ENCODE data around the gene DCAF4L1. TPM values are rescaled to one million over a fixed set of nuclear protein-coding genes. Genes with fewer than 3 reads are reported as not detected.

Gene DCAF4L1
- total and polyA plus RNA-seq, 2 donors (not counting 1 experiment from before 2014, with no cell fraction given): 0.20 to 0.31 TPM

- H2AFZ ChIP-seq (ENCODE audit: insufficient read depth, low read depth, low read length, poor library complexity, severe bottlenecking): peak overlapping the region; percentile 86
- DNase-seq (no peak), ATAC-seq (ENCODE audit: low read depth) (peak; percentile 21)
- no peaks in the 10 kb centered on the region for H3K27me3 ChIP-seq (replicated peaks in 1 of 4; ENCODE audit: control extremely low read depth in 1 of 4, control insufficient read depth in 3 of 4, insufficient read depth in 4 of 4, low read length in 3 of 4)
- peaks cover 23% of the 10 kb centered on the region for H3K4me1 Mint-ChIP-seq
- H3K4me2 ChIP-seq (replicated peaks; ENCODE audit: low read depth, low read length, poor library complexity, severe bottlenecking): peak overlapping the region; percentile 90
- H3K4me3 Mint-ChIP-seq: peak overlapping the region; percentile 100
- no peaks in the 10 kb centered on the region for H3K9me3 Mint-ChIP-seq (ENCODE audit: insufficient read depth)
- no peaks in the 10 kb centered on the region for H4K20me1 ChIP-seq (ENCODE audit: control insufficient read depth, insufficient read depth, low read length, poor library complexity, severe bottlenecking)
- CTCF ChIA-PET: interaction anchor here (1.2 kb wide), 1 partner anchor 54 kb away, joined by 4 read pairs; the partner anchor contains the start of gene TMEM33
- peak overlapping the region; percentile 58 to 96 (median 88) for H3K4me3 ChIP-seq (ENCODE audit: control extremely low read depth in 1 of 5, extremely low read depth in 1 of 5, insufficient read depth in 1 of 5, low read depth in 2 of 5, low read length in 4 of 5)
- no peaks in the 10 kb centered on the region for H3K36me3 ChIP-seq (replicated peaks in 1 of 2; ENCODE audit: control extremely low read depth in 1 of 2, control insufficient read depth in 1 of 2, extremely low read depth in 1 of 2, insufficient read depth in 2 of 2, low read length in 1 of 2)
- intact Hi-C loops (cut with micrococcal nuclease): loop anchor here (1.0 kb wide), 2 partner anchors 55 to 162 kb away; partner anchors contain the start of genes BEND4 and TMEM33
- peak overlapping the region; percentile 82 for H3K9ac ChIP-seq (ENCODE audit: low read length)
- H3K4me1 ChIP-seq (ENCODE audit: control insufficient read depth in 2 of 2, insufficient read depth in 2 of 2, low read length in 2 of 2): peaks cover 14 to 20% of the 10 kb centered on the region in 2 donors
- peak overlapping the region; percentile 84 to 92 for H3K27ac ChIP-seq (ENCODE audit: low read length in 2 of 2)
- peak overlapping the region; percentile 96 for H3K27ac Mint-ChIP-seq
- peaks cover 39% of the 10 kb centered on the region for H3K79me2 ChIP-seq (ENCODE audit: control insufficient read depth, insufficient read depth, low read length)
- no peaks in the 10 kb centered on the region for H3K27me3 Mint-ChIP-seq
- H3K9me3 ChIP-seq (ENCODE audit: control extremely low read depth in 1 of 3, control insufficient read depth in 2 of 3, insufficient read depth in 1 of 3, low read length in 2 of 3): no peaks in the 10 kb centered on the region
- 3% methylated on average over 12 of the region's 12 CpGs for WGBS (ENCODE audit: insufficient coverage)
- POLR2A ChIA-PET: interaction anchor here (1.2 kb wide), 1 partner anchor 55 kb away, joined by 4 read pairs; the partner anchor contains the start of gene TMEM33
- no peak for TF ChIP-seq CTCF (IDR thresholded peaks at IDR 0.05)
- no peak for TF ChIP-seq EZH2 (IDR thresholded peaks at IDR 0.05; ENCODE audit: borderline replicate concordance, insufficient read depth, low read depth, low read length, poor library complexity, severe bottlenecking)
Observed at GRCh38 chr4:41989994-41990364, 8.4 kb downstream of the DCAF4L1 start.

DNA sequence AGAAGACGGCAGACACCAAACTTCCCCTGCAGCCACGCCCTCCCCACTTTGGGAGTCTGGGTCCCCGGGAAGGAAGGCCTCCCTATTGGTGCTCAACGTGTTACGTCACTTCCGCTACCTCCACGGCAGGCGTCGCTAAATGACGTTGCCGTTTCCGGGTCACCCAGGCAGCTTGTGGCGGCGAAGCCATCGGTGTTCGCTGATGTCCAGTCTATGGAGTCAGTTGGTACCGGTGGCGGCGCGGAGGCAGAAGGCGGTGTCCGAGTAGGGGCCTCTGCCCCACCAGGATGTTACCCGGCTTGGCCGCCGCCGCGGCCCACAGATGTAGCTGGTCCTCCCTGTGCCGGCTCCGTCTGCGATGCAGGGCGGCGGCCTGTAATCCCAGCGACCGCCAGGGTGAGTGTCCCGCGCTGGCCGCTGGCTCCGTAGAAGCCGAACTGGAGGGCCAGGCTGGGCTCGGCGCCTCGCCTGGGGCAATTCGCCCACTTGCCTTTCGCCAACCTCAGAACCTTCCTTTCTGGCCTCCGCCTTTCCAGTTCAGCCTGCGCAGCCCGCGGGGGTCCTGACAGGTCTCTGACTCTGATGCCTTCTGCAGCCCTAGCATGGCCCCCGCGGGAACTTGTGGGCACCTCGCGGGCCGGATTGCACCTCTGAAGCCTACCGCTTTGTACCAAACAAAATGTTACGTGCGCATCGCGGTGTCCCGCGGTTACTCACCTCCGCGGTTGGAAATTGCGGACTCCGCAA, 9.0 kb downstream of the DCAF4L1 start, which contains the start of gene SLC30A9:
Gene SLC30A9 (plus strand): TSS at position 166 of the 747 bp plus-strand sequence. CDS start 122 bp downstream, at position 288.
- Histone ChIP-seq H3K36me3 (replicated peaks in 1 of 2; ENCODE audit: control extremely low read depth in 1 of 2, control insufficient read depth in 1 of 2, extremely low read depth in 1 of 2, insufficient read depth in 2 of 2, low read length in 1 of 2) (no peaks in the 10 kb centered on the region), H3K9me3 (ENCODE audit: control extremely low read depth in 1 of 3, control insufficient read depth in 2 of 3, insufficient read depth in 1 of 3, low read length in 2 of 3) (no peaks in the 10 kb centered on the region), H3K4me3 (ENCODE audit: control extremely low read depth in 1 of 5, extremely low read depth in 1 of 5, insufficient read depth in 1 of 5, low read depth in 2 of 5, low read length in 4 of 5) (peak within 1 kb of the TSS; percentile 58 to 96 (median 88)), H3K79me2 (ENCODE audit: control insufficient read depth, insufficient read depth, low read length) (peaks cover 43% of the 10 kb centered on the region), H2AFZ (ENCODE audit: insufficient read depth, low read depth, low read length, poor library complexity, severe bottlenecking) (peak within 1 kb of the TSS; percentile 86), H3K27me3 (replicated peaks in 1 of 4; ENCODE audit: control extremely low read depth in 1 of 4, control insufficient read depth in 3 of 4, insufficient read depth in 4 of 4, low read length in 3 of 4) (no peaks in the 10 kb centered on the region), H3K4me2 (replicated peaks; ENCODE audit: low read depth, low read length, poor library complexity, severe bottlenecking) (peak within 1 kb of the TSS; percentile 90), H3K4me1 (ENCODE audit: control insufficient read depth in 2 of 2, insufficient read depth in 2 of 2, low read length in 2 of 2) (peaks cover 14 to 20% of the 10 kb centered on the region in 2 donors), H3K9ac (ENCODE audit: low read length) (peak within 1 kb of the TSS; percentile 82), H4K20me1 (ENCODE audit: control insufficient read depth, insufficient read depth, low read length, poor library complexity, severe bottlenecking) (peaks cover 5% of the 10 kb centered on the region), H3K27ac (ENCODE audit: low read length in 2 of 2) (peak within 1 kb of the TSS; percentile 84 to 92)
- DNase-seq (peak; percentile 97), ATAC-seq (ENCODE audit: low read depth) (peak; percentile 92)
- POLR2A ChIA-PET: interaction anchor here (1.2 kb wide), 1 partner anchor 56 kb away, joined by 4 read pairs; the partner anchor contains the start of gene TMEM33
- Mint-ChIP-seq H3K27ac (peak within 1 kb of the TSS; percentile 96), H3K4me3 (peak within 1 kb of the TSS; percentile 100), H3K9me3 (ENCODE audit: insufficient read depth) (no peaks in the 10 kb centered on the region), H3K27me3 (no peaks in the 10 kb centered on the region), H3K4me1 (peaks cover 23% of the 10 kb centered on the region)
- CTCF ChIA-PET: interaction anchor here (1.2 to 1.4 kb wide), 2 partner anchors 10 to 55 kb away, joined by 3 to 4 read pairs; partner anchors contain the start of gene TMEM33
- intact Hi-C loops (cut with micrococcal nuclease): loop anchor here (1.0 kb wide), 2 partner anchors 55 to 162 kb away; partner anchors contain the start of genes BEND4 and TMEM33
- TF ChIP-seq EZH2 (IDR thresholded peaks at IDR 0.05; ENCODE audit: borderline replicate concordance, insufficient read depth, low read depth, low read length, poor library complexity, severe bottlenecking): no peak
- peak; percentile 48 for TF ChIP-seq CTCF (IDR thresholded peaks at IDR 0.05)
- WGBS (ENCODE audit: insufficient coverage): under 1% methylated on average over 64 of the region's 64 CpGs
